Vagina (tissue), 2 donors: ENCODE results near the gene NPAS3. TPM values are rescaled to one million over a fixed set of nuclear protein-coding genes. Genes with fewer than 3 reads are reported as not detected.

Experiments
- DNase-seq, 2 donors: peaks; one replicate each; pipeline ENCODE4 v3.0.0-alpha.2; 2017; ENCODE audit errors: extremely low spot score in 2 of 2
- H3K27ac ChIP-seq: fragments of 200-600 bp; sonication (generic); one replicate; pipeline ENCODE4 v1.5.1; 2019
- H3K27me3 ChIP-seq: fragments of 200-600 bp; sonication (generic); one replicate; pipeline ENCODE4 v1.5.1; 2019
- H3K36me3 ChIP-seq, 2 donors: fragments of 200-600 bp; sonication (generic); one replicate each; pipeline ENCODE4 v1.5.1; 2017 to 2019
- H3K4me1 ChIP-seq: fragments of 200-600 bp; sonication (generic); one replicate; pipeline ENCODE4 v1.5.1; 2019
- H3K4me3 ChIP-seq, 2 donors: fragments of 200-600 bp; sonication (generic); 1 replicate in 1 of 2; 2 replicates in 1 of 2; pipeline ENCODE4 v1.5.1; 2016 to 2019
- H3K9me3 ChIP-seq: fragments of 200-600 bp; sonication (generic); one replicate; pipeline ENCODE4 v1.5.1; 2019
- POLR2A ChIP-seq, 2 donors: fragments of 450-650 bp; IDR thresholded peaks; one replicate each; pipeline ENCODE4 v1.6.1; 2017; ENCODE audit warnings: antibody characterized with exemption in 2 of 2, mild to moderate bottlenecking in 2 of 2, moderate library complexity in 2 of 2
- POLR2AphosphoS5 ChIP-seq, 2 donors: sonication (generic); formaldehyde crosslinking; IDR thresholded peaks; one replicate each; pipeline ENCODE4 v1.9.0; 2017; ENCODE audit warnings: antibody characterized with exemption in 2 of 2, mild to moderate bottlenecking in 2 of 2, low read depth in 1 of 2; ENCODE audit not compliant: insufficient read depth in 1 of 2
- intact Hi-C: fragments of 100-400 bp; cut with DNase I; formaldehyde crosslinking; loops from one replicate; pipeline ENCODE4 v1.15.1; 2023
- total RNA-seq: library from RNA; depleted of rRNA; stranded (reverse); fragments of >200 nt; gene quantifications from one replicate; pipeline ENCODE4 v1.2.3, GENCODE V29; 2016
- TF ChIP-seq, protein P1 (sequence below), 3 experiments: fragments of 450-650 bp in 2 of 3; fragments of 200-600 bp in 1 of 3; sonication (generic) in 1 of 3; IDR thresholded peaks; one replicate each; pipeline ENCODE4 v1.5.1; 2017 to 2019; ENCODE audit warnings: antibody characterized with exemption in 3 of 3, mild to moderate bottlenecking in 2 of 3, moderate library complexity in 2 of 3

Gene NPAS3
- total RNA-seq, 1 donor from 2014 or later, result 1.2 TPM

- H3K36me3 ChIP-seq, result no peaks in the 10 kb centered on the region
- no peak overlapping the region for H3K27ac ChIP-seq
- H3K27me3 ChIP-seq, result no peaks in the 10 kb centered on the region
- intact Hi-C loops, result no loop called here
- H3K4me1 ChIP-seq, result no peaks in the 10 kb centered on the region
- TF ChIP-seq POLR2AphosphoS5 (IDR thresholded peaks at IDR 0.05; ENCODE audit: insufficient read depth in 1 of 2, low read depth in 1 of 2) (no peak), POLR2A (IDR thresholded peaks at IDR 0.05) (no peak)
- TF ChIP-seq, protein P1, sequence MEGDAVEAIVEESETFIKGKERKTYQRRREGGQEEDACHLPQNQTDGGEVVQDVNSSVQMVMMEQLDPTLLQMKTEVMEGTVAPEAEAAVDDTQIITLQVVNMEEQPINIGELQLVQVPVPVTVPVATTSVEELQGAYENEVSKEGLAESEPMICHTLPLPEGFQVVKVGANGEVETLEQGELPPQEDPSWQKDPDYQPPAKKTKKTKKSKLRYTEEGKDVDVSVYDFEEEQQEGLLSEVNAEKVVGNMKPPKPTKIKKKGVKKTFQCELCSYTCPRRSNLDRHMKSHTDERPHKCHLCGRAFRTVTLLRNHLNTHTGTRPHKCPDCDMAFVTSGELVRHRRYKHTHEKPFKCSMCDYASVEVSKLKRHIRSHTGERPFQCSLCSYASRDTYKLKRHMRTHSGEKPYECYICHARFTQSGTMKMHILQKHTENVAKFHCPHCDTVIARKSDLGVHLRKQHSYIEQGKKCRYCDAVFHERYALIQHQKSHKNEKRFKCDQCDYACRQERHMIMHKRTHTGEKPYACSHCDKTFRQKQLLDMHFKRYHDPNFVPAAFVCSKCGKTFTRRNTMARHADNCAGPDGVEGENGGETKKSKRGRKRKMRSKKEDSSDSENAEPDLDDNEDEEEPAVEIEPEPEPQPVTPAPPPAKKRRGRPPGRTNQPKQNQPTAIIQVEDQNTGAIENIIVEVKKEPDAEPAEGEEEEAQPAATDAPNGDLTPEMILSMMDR (IDR thresholded peaks at IDR 0.05), result no peak
- no peaks in the 10 kb centered on the region for H3K9me3 ChIP-seq
- H3K4me3 ChIP-seq, result no peak overlapping the region
- no peak for DNase-seq
Observed at GRCh38 chr14:33509454-33509853, 570.8 kb downstream of the NPAS3 start.

DNA sequence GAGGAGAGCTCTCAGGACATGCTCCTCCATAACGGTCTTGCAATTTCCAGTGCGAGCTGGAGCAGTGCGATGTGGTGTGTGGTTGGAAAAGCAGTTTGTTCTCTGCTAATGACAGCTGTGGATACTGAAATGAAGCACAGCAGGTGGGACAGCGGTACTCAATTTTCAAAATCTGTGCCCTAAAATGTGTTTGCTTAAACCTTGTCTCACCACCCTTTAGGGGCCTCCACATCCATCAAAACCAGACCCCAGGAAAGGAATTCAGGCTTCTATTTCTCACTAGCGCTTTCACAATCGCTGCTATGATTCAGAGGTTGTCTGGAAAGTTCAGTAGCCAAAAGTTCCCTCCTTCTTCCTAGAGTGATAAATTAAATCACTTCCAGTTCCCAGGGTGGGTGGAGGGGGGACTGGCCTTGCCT, 571.4 kb downstream of the NPAS3 start:
- no peak for TF ChIP-seq POLR2AphosphoS5 (IDR thresholded peaks at IDR 0.05; ENCODE audit: insufficient read depth in 1 of 2, low read depth in 1 of 2)
- no peak for TF ChIP-seq POLR2A (IDR thresholded peaks at IDR 0.05)
- TF ChIP-seq, protein P1 (IDR thresholded peaks at IDR 0.05), result no peak

GRCh38 chr14:33510991-33511390, 572.3 kb downstream of the NPAS3 start:
- Histone ChIP-seq H3K9me3 (no peaks in the 10 kb centered on the region), H3K4me3 (no peak overlapping the region), H3K27me3 (no peaks in the 10 kb centered on the region), H3K36me3 (no peaks in the 10 kb centered on the region), H3K4me1 (no peaks in the 10 kb centered on the region), H3K27ac (no peak overlapping the region)
- intact Hi-C loops, result no loop called here
- no peak for DNase-seq
- TF ChIP-seq POLR2AphosphoS5 (IDR thresholded peaks at IDR 0.05; ENCODE audit: insufficient read depth in 1 of 2, low read depth in 1 of 2) (no peak), POLR2A (IDR thresholded peaks at IDR 0.05) (no peak)
- TF ChIP-seq, protein P1 (IDR thresholded peaks at IDR 0.05), result no peak

More for the DNA sequence above, 571.4 kb downstream of the NPAS3 start:
- Histone ChIP-seq H3K4me3 (no peak overlapping the region), H3K4me1 (no peaks in the 10 kb centered on the region), H3K27ac (no peak overlapping the region), H3K36me3 (no peaks in the 10 kb centered on the region), H3K9me3 (no peaks in the 10 kb centered on the region), H3K27me3 (no peaks in the 10 kb centered on the region)
- DNase-seq, result no peak
- intact Hi-C loops, result no loop called here

DNA sequence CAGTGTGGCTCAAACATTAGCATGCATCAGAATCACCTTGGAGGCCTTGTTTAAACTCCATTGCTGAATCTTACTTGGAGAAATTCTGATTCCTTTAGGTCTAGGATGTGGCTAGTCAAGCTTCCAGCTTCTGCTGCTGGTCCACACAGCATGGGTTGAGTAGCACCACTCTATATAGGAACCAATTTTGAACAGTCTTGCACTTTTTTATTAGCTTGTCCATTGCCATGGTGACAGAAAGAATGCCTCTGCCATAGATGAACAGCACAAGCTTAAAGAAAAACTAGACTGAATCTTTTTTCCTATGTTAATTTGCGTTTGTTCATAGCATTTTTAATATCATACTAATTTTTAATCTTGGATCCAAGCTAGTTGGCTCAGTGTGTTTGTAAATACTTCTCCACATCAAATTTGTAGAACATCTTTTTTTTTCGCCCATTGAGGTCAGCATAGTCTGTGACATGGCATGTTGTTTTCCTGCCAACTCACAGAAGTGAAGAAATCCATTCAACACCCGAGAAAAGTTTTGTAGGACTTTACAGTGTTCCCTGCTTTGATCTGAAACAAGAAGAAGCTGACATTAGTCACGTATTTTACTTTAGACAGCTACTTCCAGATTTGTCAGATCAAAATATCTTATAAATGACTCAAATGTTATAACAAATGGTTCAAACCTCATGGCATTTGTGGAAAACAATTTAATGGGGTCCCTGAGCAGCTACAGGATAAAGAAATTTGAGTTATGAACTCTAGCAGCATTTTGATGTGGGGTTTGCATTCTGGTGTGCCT, 573.4 kb downstream of the NPAS3 start:
- Histone ChIP-seq H3K4me3 (no peak overlapping the region), H3K9me3 (no peaks in the 10 kb centered on the region), H3K4me1 (no peaks in the 10 kb centered on the region), H3K27ac (no peak overlapping the region), H3K27me3 (no peaks in the 10 kb centered on the region), H3K36me3 (no peaks in the 10 kb centered on the region)
- intact Hi-C loops, result no loop called here
- TF ChIP-seq POLR2A (IDR thresholded peaks at IDR 0.05) (no peak), POLR2AphosphoS5 (IDR thresholded peaks at IDR 0.05; ENCODE audit: insufficient read depth in 1 of 2, low read depth in 1 of 2) (no peak)
- TF ChIP-seq, protein P1 (IDR thresholded peaks at IDR 0.05), result no peak
- DNase-seq, result no peak

- Histone ChIP-seq H3K27me3 (no peaks in the 10 kb centered on the region), H3K4me1 (no peaks in the 10 kb centered on the region), H3K27ac (no peak overlapping the region), H3K36me3 (no peaks in the 10 kb centered on the region), H3K4me3 (no peak overlapping the region), H3K9me3 (no peaks in the 10 kb centered on the region)
- no peak for DNase-seq
- intact Hi-C loops, result no loop called here
- no peak for TF ChIP-seq POLR2AphosphoS5 (IDR thresholded peaks at IDR 0.05; ENCODE audit: insufficient read depth in 1 of 2, low read depth in 1 of 2)
- TF ChIP-seq POLR2A (IDR thresholded peaks at IDR 0.05), result no peak
- TF ChIP-seq, protein P1 (IDR thresholded peaks at IDR 0.05), result no peak
Observed at GRCh38 chr14:33515441-33515840, 576.8 kb downstream of the NPAS3 start.
